HepG2 (cell line): Measurements from ENCODE around the gene OR7G1. TPM values are rescaled to one million over a fixed set of nuclear protein-coding genes. Genes with fewer than 3 reads are reported as not detected.

ENCODE experiments used
- ATAC-seq: fragments of 200-7000 bp; cut with Tn5 transposase; 3 replicates; pipeline ENCODE4 v1.9.1; 2020; ENCODE audit warnings: mild to moderate bottlenecking, moderate library complexity
- BruUV-seq: library from RNA; stranded (reverse); fragments of 400-500 nt; replicated peaks from 2 replicates; lab custom pipeline; 2021; lab: Mats Ljungman, UMichigan
- CTCF ChIA-PET: fragments of 300-600 bp; formaldehyde crosslinking; extraction: SDS; loops from one replicate; lab custom pipeline; 2021; ENCODE audit warnings: low total read pairs, inconsistent platforms, low intra/inter-chr PET ratio; lab: Yijun Ruan, JAX
- POLR2A ChIA-PET: fragments of 350-600 bp; sonication (Branson Sonifier 250); formaldehyde crosslinking; loops from one replicate; lab custom pipeline; 2020; ENCODE audit warnings: antibody characterized with exemption, inconsistent platforms; lab: Yijun Ruan, JAX
- DNase-seq: peaks from one replicate; pipeline ENCODE4 v3.0.0-alpha.2; 2015; ENCODE audit warnings: low spot score
- FAIRE-seq: peaks from 3 replicates; lab custom pipeline; 2011; peaks lifted over from hg19 to GRCh38; lab: Jason Lieb, UNC
- H2AFZ ChIP-seq: one replicate; pipeline ENCODE4 v1.6.1; 2011; ENCODE audit warnings: low read length, inconsistent platforms
- H3K27ac ChIP-seq: fragments of 300-600 bp; 3 replicates; pipeline ENCODE4 v1.8.0; 2011; ENCODE audit warnings: mixed run types, mild to moderate bottlenecking, mixed read lengths, low read length, inconsistent platforms; ENCODE audit not compliant: insufficient read depth; ENCODE audit errors: extremely low read length
- H3K27me3 ChIP-seq, 2 experiments: fragments of 200-600 bp in 1 of 2; 2 replicates in 1 of 2; 3 replicates in 1 of 2; pipeline versions ENCODE4 v1.6.0 to v1.8.0; 2011; ENCODE audit warnings: low read length in 2 of 2, mild to moderate bottlenecking in 2 of 2, moderate library complexity in 2 of 2, inconsistent platforms in 1 of 2; ENCODE audit not compliant: insufficient read depth in 2 of 2, control insufficient read depth in 1 of 2
- H3K36me3 ChIP-seq, 2 experiments: fragments of 200-600 bp in 1 of 2; replicated peaks in 1 of 2; 2 replicates in 1 of 2; 3 replicates in 1 of 2; pipeline versions ENCODE4 v1.5.1 to v1.8.0; 2011; ENCODE audit warnings: low read length in 2 of 2, inconsistent platforms in 1 of 2; ENCODE audit not compliant: insufficient read depth in 2 of 2, control insufficient read depth in 1 of 2
- H3K4me1 ChIP-seq: 2 replicates; pipeline ENCODE4 v1.5.1; 2012; ENCODE audit warnings: low read length, inconsistent platforms; ENCODE audit not compliant: insufficient read depth
- H3K4me2 ChIP-seq: 2 replicates; pipeline ENCODE4 v1.6.0; 2011; ENCODE audit warnings: low read depth, low read length, inconsistent platforms
- H3K4me3 ChIP-seq, 3 experiments: fragments of 200-600 bp in 1 of 3; sonication (generic), shearing (Covaris generic) in 1 of 3; replicated peaks in 1 of 3; 2 replicates each; pipeline ENCODE4 v1.5.1; 2011 to 2016; ENCODE audit warnings: low read length in 3 of 3, inconsistent platforms in 2 of 3, low read depth in 2 of 3, mild to moderate bottlenecking in 2 of 3, control low read depth in 1 of 3, mixed read lengths in 1 of 3; ENCODE audit not compliant: insufficient read depth in 1 of 3
- H3K79me2 ChIP-seq: one replicate; pipeline ENCODE4 v1.6.1; 2011; ENCODE audit warnings: low read length, inconsistent platforms; ENCODE audit not compliant: insufficient read depth
- H3K9ac ChIP-seq: 2 replicates; pipeline ENCODE4 v1.6.0; 2011; ENCODE audit warnings: mild to moderate bottlenecking, low read depth, low read length, inconsistent platforms; ENCODE audit not compliant: insufficient read depth
- H3K9me3 ChIP-seq: 2 replicates; pipeline ENCODE4 v1.5.1; 2012; ENCODE audit warnings: mild to moderate bottlenecking, low read length
- H4K20me1 ChIP-seq: 2 replicates; pipeline ENCODE4 v1.6.0; 2011; ENCODE audit warnings: inconsistent platforms, mild to moderate bottlenecking, low read length, moderate library complexity; ENCODE audit not compliant: insufficient read depth
- CCAR2 ChIP-seq: fragments of 200-400 bp; formaldehyde crosslinking; optimal IDR thresholded peaks from 2 replicates; pipeline ENCODE3; 2018; ENCODE audit warnings: low read depth, mild to moderate bottlenecking, low read length, moderate library complexity
- CHD4 ChIP-seq: fragments of 200-600 bp; sonication (generic); IDR thresholded peaks from 2 replicates; pipeline ENCODE4 v1.7.0; 2017; ENCODE audit warnings: mild to moderate bottlenecking, low read length, borderline replicate concordance
- FOSL1 ChIP-seq: sonication (generic); formaldehyde crosslinking; IDR thresholded peaks from 2 replicates; pipeline ENCODE4 v1.9.0; 2021; ENCODE audit warnings: missing genetic modification reagents, borderline replicate concordance
- HOXA7 ChIP-seq: sonication (generic); formaldehyde crosslinking; IDR thresholded peaks from 2 replicates; pipeline ENCODE4 v1.8.1; 2022; ENCODE audit warnings: mild to moderate bottlenecking, missing genetic modification reagents, moderate library complexity
- POLR2A ChIP-seq, 2 experiments: IDR thresholded peaks; 2 replicates each; pipeline ENCODE4 v1.6.1; 2011; ENCODE audit warnings: low read depth in 2 of 2, low read length in 2 of 2, mild to moderate bottlenecking in 1 of 2, moderate library complexity in 1 of 2; ENCODE audit not compliant: insufficient read depth in 1 of 2
- RARG ChIP-seq: sonication (generic); formaldehyde crosslinking; IDR thresholded peaks from 2 replicates; pipeline ENCODE4 v1.4.0; 2020; ENCODE audit warnings: low read depth, mild to moderate bottlenecking, missing genetic modification reagents
- RFX1 ChIP-seq: fragments of 450-650 bp; IDR thresholded peaks from 2 replicates; pipeline ENCODE4 v1.6.1; 2017
- RNF2 ChIP-seq: fragments of 450-650 bp; conservative IDR thresholded peaks from 2 replicates; pipeline ENCODE4 v1.6.1; 2016; ENCODE audit warnings: low read depth
- SP2 ChIP-seq: sonication (generic); formaldehyde crosslinking; IDR thresholded peaks from 2 replicates; pipeline ENCODE4 v1.5.1; 2020; ENCODE audit warnings: mild to moderate bottlenecking, missing genetic modification reagents
- ZBTB40 ChIP-seq, 2 experiments: fragments of 450-650 bp in 1 of 2; sonication (generic) in 1 of 2; formaldehyde crosslinking in 1 of 2; IDR thresholded peaks; 2 replicates each; pipeline versions ENCODE4 v1.6.1 to v1.8.0; 2016 to 2022; ENCODE audit warnings: antibody characterized with exemption in 1 of 2, mild to moderate bottlenecking in 1 of 2, missing genetic modification reagents in 1 of 2
- ZEB1 ChIP-seq: IDR thresholded peaks from 2 replicates; pipeline ENCODE4 v1.6.1; 2012; ENCODE audit warnings: mild to moderate bottlenecking, low read depth, inconsistent platforms; ENCODE audit not compliant: insufficient replicate concordance
- ZFX ChIP-seq: sonication (generic); formaldehyde crosslinking; IDR thresholded peaks from 2 replicates; pipeline ENCODE4 v1.4.0; 2020; ENCODE audit warnings: mild to moderate bottlenecking, low read depth, missing genetic modification reagents, moderate library complexity
- ZNF451 ChIP-seq: sonication (generic); formaldehyde crosslinking; IDR thresholded peaks from 2 replicates; pipeline ENCODE4 v1.5.0; 2020; ENCODE audit warnings: mild to moderate bottlenecking, missing genetic modification reagents
- ZNF567 ChIP-seq: sonication (generic); formaldehyde crosslinking; IDR thresholded peaks from 2 replicates; pipeline ENCODE4 v1.8.1; 2023; ENCODE audit warnings: mild to moderate bottlenecking, missing genetic modification reagents, borderline replicate concordance
- ZNF761 ChIP-seq: sonication (generic); formaldehyde crosslinking; conservative IDR thresholded peaks from 2 replicates; pipeline ENCODE4 v1.4.0; 2020; ENCODE audit warnings: mild to moderate bottlenecking, missing genetic modification reagents
- ZNF780A ChIP-seq: sonication (generic); formaldehyde crosslinking; IDR thresholded peaks from 2 replicates; pipeline ENCODE4 v1.8.0; 2022; ENCODE audit warnings: mild to moderate bottlenecking, missing genetic modification reagents, moderate library complexity
- ZNF878 ChIP-seq: sonication (generic); formaldehyde crosslinking; IDR thresholded peaks from 2 replicates; pipeline ENCODE4 v1.8.1; 2023; ENCODE audit warnings: mild to moderate bottlenecking, missing genetic modification reagents, moderate library complexity
- whole genome bisulfite sequencing: methylation state at CpG from one replicate; pipeline ENCODE4 v1.1.6; 2017; ENCODE audit warnings: low lambda C conversion rate; 5-methylcytosine and 5-hydroxymethylcytosine counted together
- in situ Hi-C: cut with HindIII; loops from 2 replicates; pipeline ENCODE4 v1.10.0; 2017; ENCODE audit warnings: low pct_unique_long_range_greater_than_20kb; ENCODE audit not compliant: extremely low pct_ligation_motif_present
- intact Hi-C: fragments of 100-400 bp; cut with micrococcal nuclease; formaldehyde crosslinking; loops from one replicate; pipeline ENCODE4 v1.10.0; 2022; ENCODE audit not compliant: unreplicated experiment
- polyA plus RNA-seq, 8 experiments: library from polyadenylated mRNA; depleted of rRNA in 3 of 8; stranded (reverse) in 7 of 8; unstranded in 1 of 8; fragments of >200 nt; fragmentation: Illumina TruSeq in 4 of 8; extraction: Trizol in 4 of 8; gene quantifications; 2 replicates each; pipeline versions ENCODE4 v1.2.1 to v1.2.3, GENCODE V29; 2011 to 2016; ENCODE audit warnings: low read depth in 4 of 8, missing spikeins in 1 of 8, mixed read lengths in 1 of 8; ENCODE audit not compliant: insufficient read depth in 1 of 8
- total RNA-seq, 5 experiments: library from RNA; depleted of rRNA; stranded (reverse); fragments of >200 nt; fragmentation: Illumina TruSeq; extraction: Trizol; gene quantifications; 2 replicates each; pipeline ENCODE4 v1.2.3, GENCODE V29; 2016; ENCODE audit warnings: low read depth in 1 of 5

The OR7G1 gene
- total and polyA plus RNA-seq, 2 of the 13 experiments (the other 11 are each of a cell fraction or from before 2014, with no cell fraction given): not detected

DNA sequence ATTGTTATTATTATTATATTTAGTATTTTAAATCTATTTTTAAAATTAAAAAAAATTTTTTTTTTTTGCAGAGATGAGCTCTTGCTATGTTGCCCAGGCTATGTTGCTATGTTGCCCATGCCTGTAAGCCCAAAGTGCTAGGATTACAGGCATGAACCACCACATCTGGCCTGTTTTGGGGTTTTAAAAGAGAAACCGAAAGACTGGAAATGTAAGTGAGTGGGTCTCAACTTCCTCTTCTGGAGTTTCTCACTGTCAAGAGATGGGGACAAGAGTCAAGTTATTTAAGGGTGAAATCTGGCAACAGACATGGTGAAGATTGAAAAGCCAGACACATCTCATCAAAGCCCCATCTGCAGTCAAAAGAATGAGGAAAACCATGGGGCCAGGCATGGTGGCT is 15.4 kb upstream of the OR7G1 start:
- no peak overlapping the region for H3K4me2 ChIP-seq
- no peak for ATAC-seq
- FAIRE-seq: no peak
- no peaks in the 10 kb centered on the region for H4K20me1 ChIP-seq
- 89% methylated on average over 1 of the region's 1 CpG for WGBS
- no peak overlapping the region for H3K9ac ChIP-seq
- BruUV-seq: no TSS peak
- intact Hi-C loops (loop anchor here (10.0 kb wide), 2 partner anchors 304 to 454 kb away; partner anchors contain the start of genes ZNF121 and ZNF266), in situ Hi-C loops (loop anchor here (25.0 kb wide), 1 partner anchor 656 kb away; no protein-coding TSS in a partner anchor)
- no peaks in the 10 kb centered on the region for H3K36me3 ChIP-seq
- no peaks in the 10 kb centered on the region for H3K4me1 ChIP-seq
- H3K4me3 ChIP-seq: no peak overlapping the region
- H3K27me3 ChIP-seq: peaks cover 0 to 2% of the 10 kb centered on the region in 2 experiments; a peak in 2 of 5 replicates
- H3K79me2 ChIP-seq: no peaks in the 10 kb centered on the region
- POLR2A ChIA-PET: no interaction called here
- H3K9me3 ChIP-seq: no peaks in the 10 kb centered on the region
- no peak overlapping the region for H3K27ac ChIP-seq
- TF ChIP-seq ZNF878 (no peak), RARG (CRISPR knock-in tag) (no peak), CCAR2 (no peak), ZNF451 (no peak), RNF2 (no peak), ZNF780A (no peak), ZNF567 (CRISPR knock-in tag) (no peak), ZEB1 (no peak), SP2 (no peak), FOSL1 (CRISPR knock-in tag) (no peak), ZBTB40 (IDR thresholded peaks at IDR 0.05) (no peak), ZBTB40 (CRISPR knock-in tag; IDR thresholded peaks at IDR 0.05) (no peak), RFX1 (no peak), CHD4 (no peak), POLR2A (IDR thresholded peaks at IDR 0.05; ENCODE audit: insufficient read depth in 1 of 2, low read depth in 2 of 2, low read length in 2 of 2) (no peak), ZNF761 (CRISPR knock-in tag) (no peak), HOXA7 (CRISPR knock-in tag) (no peak), ZFX (CRISPR knock-in tag) (no peak)
- no peak overlapping the region for H2AFZ ChIP-seq
- CTCF ChIA-PET: no interaction called here
- DNase-seq: no peak
